HG02870 (cell line): ENCODE data around the gene C6orf132.

Experiments
- ATAC-seq: cut with Tn5 transposase; IDR thresholded peaks from one replicate; pipeline ENCODE4 v1.9.1; 2021; ENCODE audit warnings: mild to moderate bottlenecking, moderate library complexity; ENCODE audit not compliant: unreplicated experiment

Gene C6orf132

DNA sequence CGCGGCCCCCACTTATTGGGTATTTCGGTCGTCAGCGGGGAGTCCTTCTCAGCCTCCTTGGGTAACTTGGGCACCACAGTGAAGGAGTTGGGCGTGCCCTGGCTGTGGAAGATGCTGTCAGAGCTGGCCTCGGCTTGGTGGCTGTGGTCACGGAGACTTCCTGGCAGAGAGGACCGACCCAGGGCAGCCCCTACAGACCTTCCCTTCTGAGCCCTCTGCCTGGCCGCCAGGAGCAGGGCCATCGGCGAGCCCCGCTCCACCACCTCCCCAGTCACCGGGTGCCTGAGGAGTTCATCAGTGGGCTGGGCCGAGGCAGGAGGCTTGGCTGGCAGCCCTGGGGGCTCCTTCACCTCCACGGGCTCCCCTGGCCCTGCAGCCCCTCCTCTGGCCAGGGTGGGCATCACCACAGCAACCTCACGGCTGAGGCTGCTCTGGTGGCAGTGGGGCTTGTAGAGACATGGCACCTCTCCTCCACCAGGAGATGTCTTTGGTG lies 37.2 kb downstream of the C6orf132 start:
- no peak for ATAC-seq

DNA sequence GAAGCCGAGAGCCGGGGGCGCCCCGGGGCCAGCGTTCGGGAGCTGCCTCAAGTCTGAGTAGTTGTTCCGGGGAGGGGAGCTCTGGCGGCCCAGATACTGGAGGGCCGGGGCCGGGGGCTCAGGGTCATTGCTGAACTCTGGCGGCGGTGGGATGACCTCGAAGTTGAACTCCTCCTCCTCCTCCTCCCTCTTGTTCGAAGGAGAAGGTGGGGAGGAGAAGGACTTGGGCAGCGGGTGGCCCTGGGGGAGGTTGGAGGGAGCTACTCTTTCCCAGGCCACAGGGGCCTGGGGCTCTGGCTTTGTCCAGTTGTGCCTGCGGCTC lies 37.7 kb downstream of the C6orf132 start:
- no peak for ATAC-seq

DNA sequence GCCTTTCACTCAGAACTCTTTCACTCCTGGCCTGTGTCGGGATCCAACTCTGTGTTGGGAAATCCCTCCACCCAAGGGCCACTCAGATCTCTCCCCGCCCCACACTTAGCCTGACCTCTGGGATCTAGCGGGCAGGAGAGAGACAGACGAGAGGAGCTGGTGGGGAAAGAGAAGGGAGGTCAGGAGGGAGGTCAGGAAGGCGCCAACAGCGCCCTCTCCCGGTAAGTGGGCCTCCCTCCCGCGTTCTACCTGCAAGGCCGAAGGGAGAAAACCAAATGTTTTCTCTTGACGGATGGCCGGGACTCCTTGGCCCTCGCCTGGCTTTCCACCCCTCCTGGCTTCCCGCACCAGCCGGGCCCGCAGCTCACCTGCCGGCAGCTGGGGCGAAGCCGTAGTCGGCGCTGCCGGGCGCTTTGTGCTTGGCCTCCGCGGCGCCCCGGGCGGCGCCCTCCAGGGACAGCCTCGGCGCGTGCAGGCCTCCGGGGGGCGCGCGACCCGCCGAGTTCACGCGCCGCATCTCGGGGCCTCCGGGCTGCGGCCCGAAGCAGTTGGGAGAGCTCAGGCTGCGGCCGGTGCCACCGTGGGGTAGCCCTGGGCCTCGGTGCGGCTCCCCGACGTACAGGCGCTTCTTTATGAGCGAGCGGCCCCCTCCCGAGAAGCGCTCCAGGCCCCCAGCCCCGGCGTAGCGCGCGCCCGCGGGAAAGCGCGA lies 38.2 kb downstream of the C6orf132 start:
- no peak for ATAC-seq

DNA sequence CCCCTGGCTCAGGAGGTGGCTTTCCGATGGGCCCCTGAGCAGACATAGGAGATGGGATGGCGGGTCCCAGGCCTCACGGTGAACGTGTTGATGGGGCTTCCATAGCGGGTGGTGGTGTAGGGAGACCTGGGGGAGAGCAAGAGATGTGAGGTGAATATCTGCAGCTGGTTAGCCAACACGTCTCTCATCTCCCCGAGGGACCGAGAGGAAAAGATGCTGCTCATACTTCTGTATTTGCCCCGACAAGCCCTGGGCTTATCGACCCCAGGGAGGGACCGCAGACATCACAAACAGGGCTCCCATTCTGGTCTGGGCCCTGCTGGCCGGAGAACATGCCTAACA lies 38.7 kb downstream of the C6orf132 start:
- ATAC-seq, result no peak

DNA sequence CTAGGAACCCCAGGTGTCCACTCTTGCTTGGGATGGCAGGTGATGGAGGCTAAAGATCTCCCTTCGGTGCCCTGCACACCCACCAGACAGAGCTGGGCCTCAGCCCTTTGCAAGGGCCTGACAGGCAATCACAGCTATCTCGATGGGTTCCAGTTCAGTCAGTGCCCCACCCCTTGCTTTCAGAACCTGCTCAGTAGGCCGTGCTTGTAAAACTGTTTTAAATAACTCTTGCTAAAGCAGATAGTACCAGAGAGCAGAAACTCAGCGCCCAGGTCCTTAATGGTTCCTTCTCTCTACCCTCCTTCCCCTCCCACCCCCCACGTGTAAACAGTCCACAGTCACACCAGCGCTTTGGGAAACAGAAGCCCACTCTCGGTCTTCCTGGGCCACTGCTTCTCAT lies 39.2 kb downstream of the C6orf132 start:
- ATAC-seq, result no peak

DNA sequence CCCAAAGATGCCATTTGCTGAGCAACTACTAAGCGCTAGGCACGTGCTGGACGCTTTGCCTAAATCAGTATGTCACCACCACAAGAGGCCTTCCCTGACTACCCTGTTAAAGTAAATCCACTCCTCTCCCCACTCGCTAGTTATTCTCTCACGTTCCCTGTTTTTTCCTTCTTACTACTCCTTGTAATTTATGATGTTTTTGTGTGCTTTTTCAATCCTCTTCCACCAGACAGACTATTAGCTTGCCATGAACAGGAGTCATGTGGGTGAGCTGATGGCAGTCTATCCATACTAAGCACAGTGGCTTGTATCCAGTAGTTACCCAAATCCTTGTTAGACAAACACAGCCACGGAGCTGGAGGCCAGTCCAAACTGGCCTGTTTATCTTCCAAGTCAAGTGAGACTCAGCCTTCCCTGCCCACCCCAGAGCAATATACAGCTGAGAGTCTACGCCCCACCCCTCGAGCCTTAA lies 41.2 kb downstream of the C6orf132 start:
- ATAC-seq, result no peak

DNA sequence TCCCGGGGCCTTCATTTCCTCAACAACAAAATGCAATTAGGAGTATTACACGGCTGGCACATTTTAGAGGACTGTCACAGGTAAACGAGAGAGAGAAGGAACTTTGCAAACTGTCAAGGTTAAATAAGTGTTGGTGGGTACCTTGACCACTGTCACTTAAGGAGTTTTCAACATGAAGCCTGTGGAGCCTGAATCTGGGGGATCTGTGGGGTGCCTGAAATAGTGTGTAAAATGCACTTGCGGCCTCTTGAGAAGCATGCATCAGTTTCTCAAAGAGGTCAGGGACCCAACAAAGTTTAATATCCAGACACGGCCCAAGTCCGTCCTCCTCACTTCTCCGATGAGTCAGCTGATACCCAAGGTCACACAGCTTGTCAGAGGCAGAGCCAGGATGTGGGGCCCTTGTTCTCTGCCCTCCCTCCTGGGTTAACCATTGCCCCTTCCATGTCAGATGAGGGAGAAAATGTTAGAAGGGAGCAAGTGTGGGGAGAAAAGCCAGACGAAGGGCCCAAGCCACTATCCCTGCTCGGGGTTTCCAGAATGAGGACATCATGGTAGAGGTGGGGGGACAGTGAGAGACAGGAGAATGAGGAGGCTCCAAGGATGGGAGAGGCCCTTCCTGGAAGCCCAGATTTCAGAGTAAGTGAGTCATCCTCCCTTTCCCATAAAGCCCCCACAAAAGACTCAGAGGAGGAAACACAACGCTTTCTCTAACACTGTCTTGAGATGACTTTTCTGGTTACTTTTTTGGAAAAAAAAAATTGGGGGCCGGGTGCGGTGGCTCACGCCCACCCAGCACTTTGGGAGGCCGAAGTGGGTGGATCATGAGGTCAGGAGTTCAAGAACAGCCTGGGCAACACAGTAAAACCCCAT lies 42.2 kb downstream of the C6orf132 start:
- no peak for ATAC-seq

DNA sequence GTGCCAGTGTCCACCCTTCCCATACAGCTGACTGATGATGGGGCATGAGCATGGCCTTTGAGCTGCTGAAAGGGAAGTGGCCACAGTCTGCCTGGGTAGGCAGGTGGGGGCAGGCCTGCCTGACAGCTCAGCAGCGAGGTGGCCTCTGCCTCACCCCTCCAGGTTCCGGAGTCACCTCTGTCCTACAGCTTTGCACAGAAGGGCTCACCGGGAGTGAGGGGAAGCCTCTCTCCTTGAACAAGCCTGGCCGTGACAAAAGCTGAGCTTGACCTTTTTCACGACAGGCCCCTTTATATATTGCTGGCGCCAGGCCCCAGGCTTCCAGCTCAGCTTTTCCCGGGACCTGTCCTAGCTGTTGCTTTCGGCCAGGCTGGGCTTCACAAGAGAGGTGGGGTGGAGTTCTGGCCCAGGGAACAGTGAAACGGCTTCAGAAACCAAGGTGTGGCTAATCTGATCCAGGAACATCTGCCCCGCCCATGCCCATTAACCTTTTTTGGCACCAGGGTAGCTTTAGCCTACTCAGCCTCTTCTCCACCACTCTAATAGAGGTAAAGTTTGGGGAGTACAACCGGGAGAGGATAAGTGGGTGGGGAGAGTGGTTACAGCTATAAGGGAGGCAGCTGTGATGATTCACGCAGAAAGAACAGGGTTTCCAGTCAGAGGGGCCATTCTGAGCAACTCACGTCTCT lies 42.9 kb downstream of the C6orf132 start:
- no peak for ATAC-seq

DNA sequence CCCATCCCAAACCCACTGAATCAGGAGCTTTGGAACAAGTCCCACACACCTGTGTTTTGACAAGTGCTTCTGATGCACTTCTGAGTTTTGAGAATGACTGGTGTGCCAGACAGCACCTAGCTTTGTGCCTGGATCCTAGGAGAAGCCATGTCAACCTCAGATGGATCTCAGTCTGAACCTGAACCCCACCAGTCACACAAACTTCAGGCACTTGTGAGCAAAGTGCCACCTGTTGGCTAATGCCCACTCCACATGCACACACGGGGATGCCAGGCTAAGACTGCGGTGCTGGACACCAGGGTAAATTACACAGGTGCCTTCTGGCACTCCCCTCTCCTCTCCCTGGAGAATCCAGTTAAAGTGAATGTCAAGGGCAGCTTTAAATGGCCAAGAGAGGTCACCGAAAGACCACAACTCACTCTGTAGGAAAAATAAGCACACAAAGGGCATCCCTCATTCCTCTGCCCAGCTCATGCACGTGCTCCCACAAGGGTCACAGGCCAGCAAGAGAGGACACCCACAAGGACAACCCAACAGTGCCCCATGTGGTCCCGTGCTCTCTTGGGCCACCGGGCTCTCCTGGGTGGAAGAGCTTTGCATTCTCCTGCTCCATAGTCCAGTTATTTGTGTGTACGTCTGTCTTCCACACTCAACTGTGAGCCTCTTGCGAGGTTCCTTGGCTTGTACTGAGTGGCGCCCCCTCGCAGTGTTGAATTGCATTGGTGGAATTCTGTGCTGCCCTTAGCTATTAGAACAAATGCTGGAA lies 46.5 kb downstream of the C6orf132 start:
- no peak for ATAC-seq

DNA sequence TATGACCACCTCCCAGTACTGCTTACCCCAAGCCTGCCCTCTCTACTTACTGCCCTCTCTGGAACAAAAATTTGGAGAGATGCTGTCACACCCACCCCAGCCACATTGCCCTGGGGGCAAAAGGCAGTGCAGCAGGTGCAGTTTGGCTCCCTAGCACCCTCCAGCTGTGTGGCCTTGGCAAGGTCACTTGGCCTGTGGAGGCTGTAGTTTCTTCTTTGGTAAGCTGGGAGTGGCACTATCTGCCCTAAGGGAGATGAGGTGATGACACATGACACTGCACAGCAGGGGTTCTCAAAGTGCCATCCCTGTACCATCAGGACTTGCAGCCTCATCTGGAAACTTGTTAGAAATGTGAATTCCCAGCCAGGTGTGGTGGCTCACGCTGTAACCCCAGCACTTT lies 47.3 kb downstream of the C6orf132 start:
- ATAC-seq, result no peak

DNA sequence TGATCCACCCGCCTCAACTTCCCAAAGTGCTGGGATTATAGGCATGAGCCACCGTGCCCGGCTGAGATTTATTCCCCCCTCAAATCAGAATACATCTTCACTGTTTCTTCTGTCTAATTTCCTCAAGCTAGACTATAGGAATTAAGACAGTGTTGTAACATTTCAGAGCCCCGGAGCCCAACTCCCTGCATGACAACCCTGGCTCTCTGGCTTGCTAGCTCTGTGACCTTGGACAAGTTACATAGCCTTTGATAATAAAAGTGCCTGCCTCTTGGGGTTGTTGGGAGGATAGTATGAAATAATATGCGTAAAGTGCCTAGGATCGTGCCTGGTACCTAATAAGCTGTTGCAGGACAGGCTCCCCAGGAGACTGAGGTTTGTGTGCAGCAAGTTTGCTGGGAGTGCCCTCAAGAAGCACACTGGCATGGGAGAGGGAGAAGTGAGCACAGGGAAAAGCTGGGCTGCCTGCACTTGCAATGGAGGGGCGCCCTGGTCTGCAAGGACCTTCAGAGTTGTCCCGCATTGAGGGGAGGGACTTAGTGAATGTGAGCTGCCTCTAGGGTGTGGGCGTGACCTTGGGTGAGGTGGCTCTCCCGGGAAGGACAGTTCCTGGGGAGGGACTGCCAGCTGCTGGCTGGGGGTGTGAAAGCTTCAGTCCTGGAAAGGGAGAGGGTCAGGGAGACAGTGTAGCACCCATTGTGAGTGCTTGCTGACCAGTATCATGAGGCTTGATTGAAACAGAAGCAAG lies 48.7 kb downstream of the C6orf132 start:
- no peak for ATAC-seq

DNA sequence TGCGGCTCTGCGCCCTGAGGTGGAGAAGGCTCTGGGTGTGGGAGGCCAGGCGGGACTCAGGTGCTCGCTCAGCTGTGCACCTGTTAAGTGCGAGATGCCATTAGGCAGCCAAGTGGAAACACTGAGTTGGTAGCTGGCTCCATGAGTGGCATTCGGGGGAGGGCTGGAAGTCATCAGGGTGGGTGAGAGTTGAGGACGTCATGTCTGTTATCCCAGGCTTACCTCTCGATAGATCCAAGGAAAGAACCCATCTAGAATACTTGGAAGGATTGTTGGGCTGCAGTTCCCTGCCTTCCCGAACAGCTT lies 50.7 kb downstream of the C6orf132 start:
- ATAC-seq, result no peak

DNA sequence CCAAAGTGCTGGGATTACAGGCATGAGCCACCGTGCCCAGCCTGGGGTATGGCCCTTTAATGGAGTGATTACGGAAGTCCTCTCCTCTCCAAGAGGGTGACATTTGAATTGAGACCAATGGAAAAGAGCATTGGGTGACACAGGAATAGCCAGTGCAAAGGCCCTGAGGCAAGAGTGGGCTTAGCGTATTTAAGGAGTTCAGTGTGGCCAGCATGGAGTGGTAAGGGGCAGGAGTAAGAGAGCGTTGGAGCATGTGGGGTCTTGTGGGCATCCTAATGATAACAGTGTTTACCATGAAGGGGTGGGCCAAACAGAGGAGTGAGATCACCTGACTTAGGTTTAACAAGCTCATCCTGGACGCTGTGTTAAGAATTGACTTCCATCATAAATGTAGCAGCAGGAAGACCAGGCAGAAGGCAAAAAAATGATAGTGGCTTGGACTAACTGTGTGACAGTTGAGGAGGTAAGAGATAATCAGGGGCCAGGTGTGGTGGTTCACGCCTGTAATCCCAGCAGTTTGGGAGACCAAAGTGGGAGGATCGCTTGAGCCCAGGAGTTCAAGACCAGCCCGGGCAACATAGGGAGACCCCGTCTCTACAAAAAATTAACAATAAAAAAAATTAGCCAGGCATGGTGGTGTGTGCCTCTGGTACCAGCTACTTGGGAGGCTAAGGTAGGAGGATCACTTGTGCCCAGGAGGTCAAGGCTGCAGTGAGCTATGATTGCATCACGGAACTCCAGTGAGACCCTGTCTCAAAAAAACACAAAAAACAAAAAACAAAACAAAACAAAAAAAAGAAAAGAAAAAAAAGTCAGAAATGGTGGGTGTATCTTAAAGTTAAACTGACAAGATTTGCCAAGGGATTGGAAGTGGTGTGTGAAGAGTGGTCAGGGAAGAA lies 51.4 kb downstream of the C6orf132 start:
- ATAC-seq, result no peak

DNA sequence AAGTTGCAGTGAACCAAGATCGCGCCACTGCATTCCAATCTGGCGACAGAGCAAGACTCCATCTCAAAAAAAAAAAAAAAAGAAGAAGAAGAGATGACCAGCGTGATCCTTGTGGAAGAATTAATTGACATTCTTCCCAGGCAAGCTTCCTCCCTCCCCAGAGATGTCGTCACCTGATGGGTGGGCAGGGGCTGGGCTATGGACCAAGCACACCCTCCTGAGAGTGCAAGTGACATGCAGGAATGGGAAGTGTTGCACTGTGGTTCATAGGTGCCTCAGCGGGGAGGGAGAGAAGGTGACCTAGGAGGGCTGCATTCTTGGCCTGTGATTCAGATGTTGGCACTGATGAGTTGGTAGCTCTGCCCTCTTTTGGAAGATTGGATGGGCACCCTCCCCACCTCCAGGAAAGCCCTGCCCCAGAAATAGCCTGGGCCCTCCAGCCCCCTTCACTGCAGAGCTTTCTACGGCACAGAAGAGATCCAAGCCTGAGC lies 54.3 kb downstream of the C6orf132 start:
- no peak for ATAC-seq

DNA sequence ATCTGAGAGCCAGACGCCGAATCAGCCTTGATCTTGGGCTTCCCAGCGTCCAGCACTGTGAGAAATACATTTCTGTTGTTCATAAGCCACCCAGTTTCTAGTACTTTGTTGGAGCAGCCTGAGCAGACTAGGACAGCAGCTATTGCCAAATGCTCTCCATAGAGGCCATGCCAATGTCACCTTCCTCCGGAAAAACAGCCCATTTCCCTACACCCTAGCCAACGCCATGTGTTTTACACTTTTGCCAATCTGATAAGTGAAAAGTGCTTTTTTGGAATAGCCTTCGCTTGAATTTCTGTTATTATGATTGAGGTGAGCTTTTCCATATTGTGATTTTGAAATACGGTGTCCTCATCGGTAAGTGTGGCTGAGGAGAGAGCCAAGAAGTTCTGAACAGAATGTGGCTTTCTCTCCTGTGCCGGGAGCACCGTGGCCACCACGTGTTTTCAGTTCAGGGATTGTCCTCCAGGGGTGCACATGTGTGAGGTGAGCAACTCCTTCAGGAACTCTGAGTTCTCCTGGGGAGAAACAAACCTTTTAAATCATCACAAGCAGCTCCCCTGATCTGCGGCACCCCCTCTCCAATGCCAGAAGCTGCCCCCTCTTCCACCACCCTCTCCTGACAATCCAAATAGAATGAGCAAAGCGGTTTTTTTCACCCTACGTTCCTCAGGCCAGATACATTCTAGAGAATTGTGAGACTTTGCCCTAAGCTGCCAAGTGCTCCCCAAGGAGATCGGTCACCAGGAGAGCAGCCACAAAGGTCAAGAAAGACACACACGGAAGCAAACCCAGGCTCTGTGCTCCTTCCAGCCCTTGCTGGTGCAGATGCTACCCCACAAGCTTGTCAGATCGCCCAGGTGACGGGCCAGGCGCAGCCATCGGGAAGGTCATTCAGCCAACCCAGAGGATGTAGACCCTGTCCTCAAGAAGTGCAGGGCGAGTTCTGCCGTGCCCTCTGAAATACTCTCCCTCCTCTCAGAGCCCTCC lies 56.1 kb downstream of the C6orf132 start:
- ATAC-seq, result no peak

DNA sequence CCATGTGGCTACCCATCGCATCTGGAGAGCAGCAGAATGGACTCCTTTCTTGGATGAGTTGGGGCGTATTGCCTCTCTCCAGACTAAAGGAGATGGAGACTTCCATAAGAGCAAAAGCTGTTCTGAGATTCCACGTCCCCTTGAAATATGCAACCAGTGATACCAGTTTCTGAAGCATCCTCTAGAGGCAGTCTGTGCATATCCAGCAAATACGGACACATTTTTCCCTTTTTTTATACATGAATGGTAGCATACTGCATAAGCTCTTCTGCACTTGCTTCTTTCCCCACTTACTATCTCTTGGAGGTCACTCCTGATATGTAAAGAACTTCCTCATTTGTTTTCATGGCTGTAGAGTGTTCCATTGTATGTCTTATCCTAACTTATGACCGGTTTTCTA lies 57.5 kb downstream of the C6orf132 start:
- ATAC-seq, result no peak

DNA sequence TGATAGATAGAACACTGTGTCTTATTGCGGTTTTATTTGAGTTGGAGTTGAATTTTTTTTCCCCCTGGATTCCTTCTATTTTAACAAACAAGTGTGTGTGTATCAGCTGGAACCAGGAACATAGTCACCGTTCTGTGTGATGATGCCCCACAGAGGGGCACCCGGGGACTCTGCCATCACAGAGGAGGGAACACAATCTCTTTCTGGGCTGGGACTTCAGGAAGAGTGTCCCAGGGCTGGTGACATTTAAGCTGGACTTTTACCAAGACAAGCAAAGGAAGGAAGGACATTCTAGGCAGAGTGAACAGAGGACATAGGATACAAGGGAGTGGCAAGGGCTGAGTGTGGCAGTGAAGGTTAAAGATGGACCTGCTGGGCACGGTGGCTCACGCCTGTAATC lies 58.9 kb downstream of the C6orf132 start:
- ATAC-seq, result no peak

DNA sequence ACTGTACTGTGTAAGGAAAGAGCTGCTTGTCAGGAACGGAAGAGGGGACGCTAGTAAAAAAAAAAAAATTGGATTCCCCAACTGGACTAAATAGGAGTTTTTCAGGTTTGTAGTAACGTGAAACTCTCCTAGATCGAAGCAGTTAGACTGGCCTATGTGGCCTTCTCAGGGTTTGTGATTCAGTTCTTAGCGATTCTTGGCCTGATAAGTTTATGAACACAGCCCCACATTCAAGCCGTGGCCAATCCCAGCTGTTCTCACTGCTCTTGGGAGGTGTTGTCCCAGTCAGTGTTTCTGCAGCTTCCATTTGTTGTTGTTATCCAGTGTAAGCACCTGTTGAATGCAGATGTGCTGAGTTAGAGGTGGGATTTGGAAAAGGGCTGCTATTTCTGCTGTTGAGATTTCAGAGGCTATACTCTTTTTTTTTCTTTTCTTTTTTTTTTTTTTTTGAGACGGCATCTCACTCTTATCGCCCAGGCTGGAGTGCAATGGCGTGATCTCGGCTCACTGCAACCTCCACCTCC lies 62.4 kb downstream of the C6orf132 start:
- ATAC-seq, result no peak
